ENCODE measurements around the gene SELENOO. TPM values are rescaled to one million over a fixed set of nuclear protein-coding genes. Genes with fewer than 3 reads are reported as not detected.

Gene SELENOO
- total RNA-seq, 1 experiment from 2014 or later = 27.4 TPM

- Histone ChIP-seq H3K4me1 (replicated peaks; ENCODE audit: insufficient read depth) (peaks cover 26% of the 10 kb centered on the region), H3K9me2 (ENCODE audit: insufficient read depth) (no peaks in the 10 kb centered on the region), H3K79me2 (ENCODE audit: low read depth) (peaks cover 41% of the 10 kb centered on the region), H3K27ac (no peak overlapping the region), H4K20me1 (ENCODE audit: insufficient read depth) (peaks cover 42% of the 10 kb centered on the region), H3K27me3 (ENCODE audit: insufficient read depth, low read depth) (no peaks in the 10 kb centered on the region), H3K4me3 (peak overlapping the region; percentile 84), H3K4me2 (peak overlapping the region; percentile 92), H3F3A (ENCODE audit: insufficient read depth, low read depth) (peaks cover 69% of the 10 kb centered on the region), H3K36me3 (ENCODE audit: low read depth) (0 out of 2 replicates have a peak, but pooled peaks cover 18% of the 10 kb centered on the region), H2AFZ (no peak overlapping the region; the same call in 1 of the 2 replicates), H3K9me3 (ENCODE audit: insufficient read depth, low read depth) (no peaks in the 10 kb centered on the region)
- ChIA-PET CTCF (interaction anchor here (0.6 to 0.7 kb wide), 2 partner anchors 323 to 371 kb away, joined by 3 to 12 read pairs; no protein-coding TSS in a partner anchor), POLR2A (ENCODE audit: unreplicated experiment) (no interaction called here)
- no peak for TF ChIP-seq EZH2 (IDR thresholded peaks at IDR 0.05; ENCODE audit: low read depth)
- TF ChIP-seq, protein P1, sequence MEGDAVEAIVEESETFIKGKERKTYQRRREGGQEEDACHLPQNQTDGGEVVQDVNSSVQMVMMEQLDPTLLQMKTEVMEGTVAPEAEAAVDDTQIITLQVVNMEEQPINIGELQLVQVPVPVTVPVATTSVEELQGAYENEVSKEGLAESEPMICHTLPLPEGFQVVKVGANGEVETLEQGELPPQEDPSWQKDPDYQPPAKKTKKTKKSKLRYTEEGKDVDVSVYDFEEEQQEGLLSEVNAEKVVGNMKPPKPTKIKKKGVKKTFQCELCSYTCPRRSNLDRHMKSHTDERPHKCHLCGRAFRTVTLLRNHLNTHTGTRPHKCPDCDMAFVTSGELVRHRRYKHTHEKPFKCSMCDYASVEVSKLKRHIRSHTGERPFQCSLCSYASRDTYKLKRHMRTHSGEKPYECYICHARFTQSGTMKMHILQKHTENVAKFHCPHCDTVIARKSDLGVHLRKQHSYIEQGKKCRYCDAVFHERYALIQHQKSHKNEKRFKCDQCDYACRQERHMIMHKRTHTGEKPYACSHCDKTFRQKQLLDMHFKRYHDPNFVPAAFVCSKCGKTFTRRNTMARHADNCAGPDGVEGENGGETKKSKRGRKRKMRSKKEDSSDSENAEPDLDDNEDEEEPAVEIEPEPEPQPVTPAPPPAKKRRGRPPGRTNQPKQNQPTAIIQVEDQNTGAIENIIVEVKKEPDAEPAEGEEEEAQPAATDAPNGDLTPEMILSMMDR (conservative IDR thresholded peaks at IDR 0.05) = no peak
- DNase-seq = no peak
- no TSS peak for BruUV-seq (replicated peaks)
- intact Hi-C loops (cut with micrococcal nuclease; ENCODE audit: unreplicated experiment) = loop anchor here (5.0 kb wide), 1 partner anchor 372 kb away; no protein-coding TSS in a partner anchor
Observed at GRCh38 chr22:50250249-50250554, 49.4 kb downstream of the SELENOO start.

DNA sequence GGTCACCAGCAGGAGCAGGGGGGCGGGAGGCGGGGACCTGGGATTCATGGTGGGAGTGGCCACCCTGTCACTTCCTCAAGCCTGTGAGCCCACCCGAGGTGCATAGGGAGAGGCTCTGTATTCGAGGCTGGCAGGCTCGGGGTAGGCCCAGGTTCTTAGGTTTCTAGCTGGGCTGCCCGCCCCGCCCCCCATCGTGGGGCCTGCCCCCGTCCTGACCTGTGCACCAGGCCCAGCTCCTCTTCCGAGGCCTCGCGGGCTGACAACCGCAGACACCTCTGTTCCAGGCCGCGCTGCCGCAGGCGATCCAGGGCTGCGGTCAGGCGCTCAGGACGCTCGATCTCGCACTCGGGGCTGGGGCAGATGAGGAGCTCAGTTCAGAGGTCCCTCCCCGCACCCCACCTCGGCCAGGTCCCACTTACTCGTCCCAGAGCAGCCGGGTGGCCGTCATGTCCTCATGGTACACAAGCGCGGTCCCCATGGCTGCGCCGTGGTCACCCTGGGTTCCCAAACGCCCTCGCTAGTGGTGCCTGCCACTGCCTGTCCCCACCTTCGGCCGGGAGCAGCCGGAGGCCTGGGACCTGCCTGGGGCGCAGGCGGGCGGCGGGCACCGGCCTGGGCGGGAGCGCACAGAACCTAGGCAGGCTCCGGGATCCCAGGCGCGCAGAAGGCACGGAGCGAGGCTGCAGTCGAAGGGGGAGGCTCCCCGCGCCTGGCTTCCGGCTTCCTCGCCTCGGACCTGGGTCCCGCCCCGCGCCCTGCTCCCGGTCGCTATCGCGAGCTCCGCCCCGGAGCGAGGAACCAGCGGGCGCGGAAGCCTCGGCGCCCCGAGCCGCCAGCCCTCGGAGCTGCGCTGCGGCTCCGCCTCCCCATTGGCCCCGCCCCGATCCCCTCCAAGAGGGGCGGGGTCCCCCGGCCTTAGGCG is 50.0 kb downstream of the SELENOO start, which contains the start of gene HDAC10:
HDAC10 (minus strand) TSS at position 711 of the 922 bp plus-strand sequence; CDS start at position 478, 233 bp downstream.
- H3K36me3 ChIP-seq (ENCODE audit: low read depth) = 0 out of 2 replicates have a peak, but pooled peaks cover 18% of the 10 kb centered on the region
- no peaks in the 10 kb centered on the region for H3K9me2 ChIP-seq (ENCODE audit: insufficient read depth)
- CTCF ChIA-PET = interaction anchor here (0.6 to 0.7 kb wide), 2 partner anchors 324 to 370 kb away, joined by 3 to 12 read pairs; no protein-coding TSS in a partner anchor
- H3K4me2 ChIP-seq = peak within 1 kb of the TSS; percentile 92
- H3K79me2 ChIP-seq (ENCODE audit: low read depth) = peaks cover 38% of the 10 kb centered on the region
- peak within 1 kb of the TSS; percentile 84 for H2AFZ ChIP-seq
- intact Hi-C loops (cut with micrococcal nuclease; ENCODE audit: unreplicated experiment) = loop anchor here (5.0 kb wide), 1 partner anchor 371 kb away; no protein-coding TSS in a partner anchor
- TSS peak; percentile 21 for BruUV-seq (replicated peaks)
- H4K20me1 ChIP-seq (ENCODE audit: insufficient read depth) = peaks cover 38% of the 10 kb centered on the region
- H3K27me3 ChIP-seq (ENCODE audit: insufficient read depth, low read depth) = no peaks in the 10 kb centered on the region
- peak within 1 kb of the TSS; percentile 37 for H3K27ac ChIP-seq
- H3K4me1 ChIP-seq (replicated peaks; ENCODE audit: insufficient read depth) = peaks cover 22% of the 10 kb centered on the region
- POLR2A ChIA-PET (ENCODE audit: unreplicated experiment) = interaction anchor here (0.5 to 0.7 kb wide), 3 partner anchors 53 to 291 kb away, joined by 3 to 4 read pairs (median 4); no protein-coding TSS in a partner anchor
- no peaks in the 10 kb centered on the region for H3K9me3 ChIP-seq (ENCODE audit: insufficient read depth, low read depth)
- H3K4me3 ChIP-seq = peak within 1 kb of the TSS; percentile 84
- TF ChIP-seq EZH2 (IDR thresholded peaks at IDR 0.05; ENCODE audit: low read depth) = no peak
- TF ChIP-seq, protein P1 (conservative IDR thresholded peaks at IDR 0.05) = 0 out of 2 replicates have a peak, but pooled peaks have one; percentile 19
- H3F3A ChIP-seq (ENCODE audit: insufficient read depth, low read depth) = peaks cover 63% of the 10 kb centered on the region
- DNase-seq = peak; percentile 72 to 83

DNA sequence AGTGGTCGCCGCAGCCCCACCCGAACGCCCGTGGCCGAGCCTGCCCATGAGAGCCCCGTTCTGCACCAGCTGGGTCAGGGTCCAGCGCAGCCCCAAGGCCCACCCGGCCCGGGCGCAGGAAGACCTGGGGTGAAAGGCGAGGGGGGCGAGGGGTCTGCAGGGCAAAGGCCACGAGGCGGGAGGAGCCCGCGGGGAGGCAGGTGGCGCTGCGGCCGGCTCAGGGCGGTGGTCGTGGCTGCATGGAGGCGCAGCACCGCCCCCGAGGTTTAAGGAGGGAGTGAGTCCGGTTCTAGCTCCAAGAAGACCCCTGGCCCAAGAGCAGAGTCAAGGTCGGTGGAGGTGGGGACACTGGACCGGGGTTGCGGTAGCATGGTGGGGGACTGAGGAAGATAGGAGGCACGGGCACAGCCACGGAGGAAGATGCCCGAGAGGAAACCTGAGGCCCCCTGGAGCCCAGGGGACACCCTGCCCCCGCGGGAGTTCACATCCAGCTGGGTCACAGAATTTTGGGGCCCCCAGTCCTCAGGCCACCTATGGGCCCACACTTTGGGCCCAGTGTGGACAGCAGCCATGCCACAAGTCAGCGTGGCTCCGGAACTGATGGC is 50.8 kb downstream of the SELENOO start:
- Histone ChIP-seq H3K79me2 (ENCODE audit: low read depth) (peaks cover 30% of the 10 kb centered on the region), H2AFZ (no peak overlapping the region), H3K36me3 (ENCODE audit: low read depth) (0 out of 2 replicates have a peak, but pooled peaks cover 19% of the 10 kb centered on the region), H3K9me3 (ENCODE audit: insufficient read depth, low read depth) (no peaks in the 10 kb centered on the region), H4K20me1 (ENCODE audit: insufficient read depth) (peaks cover 33% of the 10 kb centered on the region), H3K9me2 (ENCODE audit: insufficient read depth) (no peaks in the 10 kb centered on the region), H3K4me3 (peak overlapping the region; percentile 84), H3K27me3 (ENCODE audit: insufficient read depth, low read depth) (no peaks in the 10 kb centered on the region), H3K4me1 (replicated peaks; ENCODE audit: insufficient read depth) (peaks cover 14% of the 10 kb centered on the region), H3K4me2 (peak overlapping the region; percentile 92), H3K27ac (no peak overlapping the region), H3F3A (ENCODE audit: insufficient read depth, low read depth) (peaks cover 56% of the 10 kb centered on the region)
- BruUV-seq (replicated peaks) = no TSS peak
- TF ChIP-seq, protein P1 (conservative IDR thresholded peaks at IDR 0.05) = no peak
- no peak for TF ChIP-seq EZH2 (IDR thresholded peaks at IDR 0.05; ENCODE audit: low read depth)
- CTCF ChIA-PET = no interaction called here
- POLR2A ChIA-PET (ENCODE audit: unreplicated experiment) = interaction anchor here (0.5 to 0.7 kb wide), 2 partner anchors 288 to 292 kb away, joined by 4 read pairs; no protein-coding TSS in a partner anchor
- DNase-seq = no peak
- intact Hi-C loops (cut with micrococcal nuclease; ENCODE audit: unreplicated experiment) = loop anchor here (1.0 to 5.0 kb wide), 3 partner anchors 75 to 371 kb away; partner anchors contain the start of gene DENND6B

Data from PC-9 (cell line).